Omental fat pad (tissue), 4 donors: ENCODE measurements around the gene EFL1. TPM values are rescaled to one million over a fixed set of nuclear protein-coding genes. Genes with fewer than 3 reads are reported as not detected.
"Not testable (repeated sequence)": the region's sequence is repeated elsewhere in the genome, so short reads cannot be mapped to it uniquely, and the experiment has no call there.

Source experiments
- ATAC-seq: fragments of 150-250 bp; one replicate; pipeline ENCODE4 v1.9.1; 2016; ENCODE audit warnings: mild to moderate bottlenecking, moderate library complexity; ENCODE audit not compliant: low FRiP score
- DNase-seq: peaks from one replicate; pipeline ENCODE4 v3.0.0-alpha.2; 2019; ENCODE audit warnings: low spot score
- total RNA-seq, 4 donors: library from RNA; depleted of rRNA; stranded (reverse); fragments of >200 nt; gene quantifications; one replicate each; pipeline ENCODE4 v1.1.0, GENCODE V29; 2016
- TF ChIP-seq, protein P1 (sequence below), 3 donors: fragments of 450-650 bp; IDR thresholded peaks; one replicate each; pipeline ENCODE4 v1.5.1; 2016 to 2017; ENCODE audit warnings: antibody characterized with exemption in 3 of 3, mild to moderate bottlenecking in 3 of 3, moderate library complexity in 2 of 3

Gene EFL1
- total RNA-seq, 4 donors from 2014 or later, result 11.9 to 15.9 (median 14.8) TPM

DNA sequence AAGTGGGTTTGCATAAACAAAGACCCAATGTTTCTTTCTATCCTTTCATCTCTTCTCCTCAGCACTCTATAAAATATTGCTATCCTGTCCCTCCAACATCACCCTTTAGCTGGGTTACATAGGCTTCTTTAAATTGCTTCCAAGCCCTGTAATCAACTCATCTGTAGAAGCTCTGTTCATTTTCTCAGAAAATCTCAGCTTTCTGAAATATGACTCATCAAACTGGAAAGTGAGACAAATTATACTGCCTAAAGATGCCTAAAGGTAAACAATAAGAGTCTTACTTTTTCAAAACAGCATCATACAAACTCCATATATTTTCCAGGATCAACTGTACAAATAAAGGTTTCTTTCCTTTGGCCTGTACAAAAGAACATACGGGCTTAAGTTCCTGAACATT is 33.8 kb downstream of the EFL1 start:
- DNase-seq, result no peak
- ATAC-seq, result no peak
- TF ChIP-seq, protein P1, sequence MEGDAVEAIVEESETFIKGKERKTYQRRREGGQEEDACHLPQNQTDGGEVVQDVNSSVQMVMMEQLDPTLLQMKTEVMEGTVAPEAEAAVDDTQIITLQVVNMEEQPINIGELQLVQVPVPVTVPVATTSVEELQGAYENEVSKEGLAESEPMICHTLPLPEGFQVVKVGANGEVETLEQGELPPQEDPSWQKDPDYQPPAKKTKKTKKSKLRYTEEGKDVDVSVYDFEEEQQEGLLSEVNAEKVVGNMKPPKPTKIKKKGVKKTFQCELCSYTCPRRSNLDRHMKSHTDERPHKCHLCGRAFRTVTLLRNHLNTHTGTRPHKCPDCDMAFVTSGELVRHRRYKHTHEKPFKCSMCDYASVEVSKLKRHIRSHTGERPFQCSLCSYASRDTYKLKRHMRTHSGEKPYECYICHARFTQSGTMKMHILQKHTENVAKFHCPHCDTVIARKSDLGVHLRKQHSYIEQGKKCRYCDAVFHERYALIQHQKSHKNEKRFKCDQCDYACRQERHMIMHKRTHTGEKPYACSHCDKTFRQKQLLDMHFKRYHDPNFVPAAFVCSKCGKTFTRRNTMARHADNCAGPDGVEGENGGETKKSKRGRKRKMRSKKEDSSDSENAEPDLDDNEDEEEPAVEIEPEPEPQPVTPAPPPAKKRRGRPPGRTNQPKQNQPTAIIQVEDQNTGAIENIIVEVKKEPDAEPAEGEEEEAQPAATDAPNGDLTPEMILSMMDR (IDR thresholded peaks at IDR 0.05), result no peak

DNA sequence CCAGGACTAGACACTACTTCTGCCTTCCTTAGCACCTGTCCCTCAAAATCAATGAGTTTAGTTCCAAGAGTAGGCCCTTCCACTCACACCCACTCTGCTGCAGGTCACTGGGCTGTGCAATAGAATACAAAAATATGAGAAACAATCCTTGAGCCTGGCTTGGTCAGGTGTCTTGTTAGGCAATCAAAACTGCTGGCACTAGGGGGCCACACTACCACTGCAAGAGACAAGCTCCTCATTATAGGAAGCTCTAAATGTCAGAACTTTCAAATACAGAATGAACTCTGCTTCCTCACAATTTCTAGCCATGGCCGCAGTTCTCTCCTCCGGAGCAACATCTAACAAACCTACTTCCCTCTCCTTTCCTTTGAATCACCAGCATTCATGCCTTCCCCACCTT is 41.0 kb downstream of the EFL1 start:
- DNase-seq, ATAC-seq: not testable (repeated sequence)

DNA sequence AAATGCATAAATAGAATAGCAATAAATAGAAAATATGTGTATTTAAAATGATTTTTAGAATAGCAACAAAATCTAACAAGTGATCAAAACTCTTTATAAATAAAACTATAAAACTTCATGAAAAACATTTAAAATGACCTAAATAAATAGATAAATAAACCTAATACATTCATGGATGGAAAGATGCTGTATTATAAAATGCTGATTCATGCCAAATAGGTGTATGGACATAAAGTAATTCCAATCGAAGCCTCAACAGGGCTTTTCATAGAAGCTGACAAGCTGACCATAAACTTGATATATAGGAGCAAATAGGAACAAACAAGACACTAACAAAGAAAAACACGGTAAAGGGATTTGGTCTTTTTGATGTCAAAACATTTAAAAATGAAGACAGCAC is 46.4 kb downstream of the EFL1 start:
- not testable (repeated sequence) for DNase-seq, ATAC-seq

DNA sequence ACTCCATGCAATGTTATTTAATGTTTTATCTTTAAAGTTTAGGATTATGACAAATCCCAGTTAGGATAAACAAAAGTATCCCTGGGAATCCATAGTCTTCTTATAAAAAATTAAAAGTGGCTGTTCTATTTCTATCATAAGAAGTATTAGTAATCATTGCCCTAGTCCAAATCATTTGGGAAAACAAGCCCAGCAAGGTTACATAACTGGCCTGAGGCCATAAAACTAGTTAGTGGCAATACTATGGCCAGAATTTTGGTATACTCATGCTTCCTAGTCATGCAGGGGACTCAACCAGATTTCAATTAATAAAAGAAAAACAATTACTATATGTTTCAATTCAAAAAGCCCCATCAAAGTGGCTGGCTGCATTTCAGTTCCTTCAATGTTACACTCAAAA is 50.3 kb downstream of the EFL1 start:
- not testable (repeated sequence) for DNase-seq, ATAC-seq

DNA sequence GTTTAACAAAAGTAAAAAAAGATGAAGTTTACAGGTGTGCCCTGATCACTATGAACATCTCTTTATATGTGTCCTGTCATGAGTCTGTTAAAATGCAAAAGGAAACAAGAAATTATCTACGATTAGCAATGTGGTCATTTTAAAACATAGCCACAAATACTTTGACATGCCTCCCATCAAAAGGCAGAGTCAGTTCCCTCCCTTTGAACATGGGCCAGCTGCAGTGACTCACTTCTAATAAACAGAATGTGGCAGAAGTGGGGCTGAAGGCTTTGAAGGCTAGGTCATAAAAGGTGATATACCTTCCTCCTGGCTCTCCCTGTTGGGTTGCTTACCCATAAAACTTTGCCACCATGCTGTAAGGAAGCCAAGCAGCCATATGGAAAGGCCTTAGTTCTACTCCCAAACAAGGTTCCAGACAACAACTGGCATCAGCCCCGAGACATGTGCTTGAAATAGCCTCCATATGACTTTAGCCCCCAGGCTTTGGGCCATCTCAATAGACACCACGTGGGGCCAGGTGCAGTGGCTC is 52.4 kb downstream of the EFL1 start:
- not testable (repeated sequence) for DNase-seq, ATAC-seq

DNA sequence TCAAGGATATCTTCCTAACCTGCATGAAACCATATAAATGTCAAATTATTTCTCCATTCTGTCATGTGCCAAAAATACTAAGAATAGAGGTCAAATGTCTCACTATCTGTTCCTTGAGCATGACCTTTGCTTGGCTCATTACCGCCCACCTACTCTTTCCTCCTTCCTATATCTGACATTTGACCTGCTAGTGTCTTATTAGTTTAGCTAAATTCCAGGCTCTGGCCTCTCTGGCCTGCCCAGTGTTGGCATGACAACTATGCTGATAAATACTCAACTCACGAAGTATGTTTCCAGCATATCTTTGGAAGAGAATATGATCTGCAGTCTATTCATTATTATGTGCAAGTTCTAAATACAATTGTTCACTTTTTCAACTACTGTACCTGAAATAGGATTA is 58.0 kb downstream of the EFL1 start:
- ATAC-seq, DNase-seq: not testable (repeated sequence)

DNA sequence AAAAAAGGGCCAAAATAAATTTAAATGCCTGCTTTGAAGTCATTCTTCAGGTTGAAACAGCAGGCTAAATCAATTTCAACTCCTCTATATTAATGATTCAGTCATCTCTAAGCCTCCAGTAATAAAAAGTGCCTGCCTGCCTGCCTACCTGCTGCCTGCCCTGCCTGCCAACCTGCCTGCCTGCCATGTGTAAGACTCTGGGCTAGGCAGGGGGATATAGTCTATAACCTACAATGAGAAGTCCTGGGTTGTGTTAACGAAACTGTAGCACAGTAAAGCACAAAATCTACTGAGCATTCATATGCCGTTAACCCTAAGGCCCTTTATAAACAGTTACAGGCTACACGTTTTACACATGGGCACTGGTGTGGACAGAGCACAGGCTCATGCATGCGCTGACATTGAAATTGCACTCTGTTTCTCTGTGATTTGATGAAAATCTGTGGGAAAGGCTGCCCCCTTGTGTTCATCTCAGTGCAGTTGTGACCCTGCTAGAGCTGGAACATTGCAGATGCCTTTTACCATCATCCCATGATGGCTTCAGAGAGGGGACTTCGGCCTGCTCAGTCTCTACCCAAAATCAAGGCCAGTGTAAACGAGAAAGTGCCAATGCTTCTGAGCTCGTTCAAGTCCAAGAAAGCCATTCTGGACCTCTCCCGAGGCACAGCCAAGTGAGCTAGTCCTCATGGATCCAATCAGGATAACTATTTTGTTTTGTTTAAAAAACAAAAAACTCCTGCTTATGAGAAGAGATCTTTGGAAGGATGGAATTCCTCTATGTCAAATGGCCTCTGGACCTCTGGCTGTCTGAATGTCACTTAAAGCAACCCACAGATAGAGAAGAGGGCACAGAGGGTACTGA is 64.6 kb downstream of the EFL1 start:
- ATAC-seq, result peak; percentile 89
- peak; percentile 59 for DNase-seq
- TF ChIP-seq, protein P1 (IDR thresholded peaks at IDR 0.05), result peak in 1 of 3 donors; percentile 66

DNA sequence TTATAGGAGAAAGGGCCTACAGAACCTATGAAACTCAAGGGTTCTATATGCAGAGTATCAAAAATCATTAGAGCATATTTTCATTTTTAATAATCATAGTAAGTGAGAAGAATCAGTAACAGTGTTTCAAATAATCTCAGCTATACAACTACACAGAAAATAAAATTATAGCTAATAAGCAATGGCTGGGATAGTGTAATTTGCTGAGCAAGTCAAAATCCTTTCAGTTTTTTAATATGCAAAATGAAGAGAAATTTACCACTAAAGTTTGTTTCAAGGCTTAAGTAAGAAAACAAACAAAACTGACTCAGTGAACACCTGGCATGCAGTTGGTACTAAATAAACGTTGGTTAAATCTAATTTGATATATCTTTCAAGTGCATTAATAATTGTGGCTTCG is 66.2 kb downstream of the EFL1 start:
- TF ChIP-seq, protein P1 (IDR thresholded peaks at IDR 0.05), result no peak
- no peak for ATAC-seq
- DNase-seq, result no peak

DNA sequence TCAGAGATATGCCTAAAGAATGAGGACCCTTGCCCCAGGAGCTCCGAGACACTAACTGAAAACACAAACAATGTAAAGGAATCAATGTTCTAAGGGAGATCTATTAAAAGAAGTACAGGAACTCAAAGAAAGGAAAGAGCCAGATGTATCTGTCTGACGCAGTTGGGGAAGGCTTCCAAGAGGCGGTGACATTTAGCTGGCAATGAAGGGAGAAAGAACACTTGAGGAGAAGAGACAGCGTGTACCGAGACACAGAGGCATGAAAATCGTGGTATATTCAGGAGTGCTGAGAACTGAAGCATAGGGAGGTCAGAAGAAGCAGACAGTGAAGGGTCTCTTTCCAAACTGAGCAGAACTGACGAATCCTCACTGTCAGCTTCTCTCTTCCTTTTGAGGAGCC is 66.7 kb downstream of the EFL1 start:
- DNase-seq, ATAC-seq: not testable (repeated sequence)

DNA sequence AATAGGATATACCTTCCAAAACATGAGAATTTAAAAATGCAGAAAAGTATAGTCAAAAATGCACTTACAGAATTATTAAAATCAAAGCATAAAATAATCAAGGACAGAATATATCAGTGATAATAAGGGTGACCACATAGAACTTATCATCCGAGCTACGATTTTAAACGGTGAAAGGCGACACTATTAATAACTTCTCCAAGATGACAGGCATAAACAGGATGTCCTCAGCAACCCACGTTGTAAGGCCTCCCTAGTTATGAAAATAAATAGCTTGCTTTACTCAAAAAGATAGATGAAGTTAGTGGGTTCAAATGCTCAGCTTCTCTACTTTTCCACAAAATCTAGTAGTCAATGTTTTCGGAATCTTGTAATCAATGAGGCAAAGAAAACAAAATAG is 68.0 kb downstream of the EFL1 start:
- ATAC-seq, DNase-seq: not testable (repeated sequence)

DNA sequence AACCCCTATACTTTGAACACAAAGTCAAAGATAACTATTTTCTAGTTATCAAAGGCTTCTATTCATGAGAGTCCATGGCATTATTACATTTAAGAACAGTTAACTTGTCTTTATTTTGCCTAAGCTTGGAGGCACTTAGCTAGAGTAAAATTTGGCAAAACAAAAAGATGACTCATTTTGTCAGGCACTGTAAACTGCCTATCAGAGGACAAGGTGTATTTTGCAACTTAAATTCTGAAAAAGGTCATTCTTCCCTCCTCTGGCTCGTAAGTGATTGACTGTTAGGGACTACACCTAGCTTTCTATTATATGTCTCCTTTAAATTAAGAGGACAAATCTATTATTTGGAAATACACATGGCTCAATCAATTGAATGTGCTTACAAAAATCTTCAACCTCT is 69.1 kb downstream of the EFL1 start:
- not testable (repeated sequence) for DNase-seq
- ATAC-seq, result peak; percentile 88

DNA sequence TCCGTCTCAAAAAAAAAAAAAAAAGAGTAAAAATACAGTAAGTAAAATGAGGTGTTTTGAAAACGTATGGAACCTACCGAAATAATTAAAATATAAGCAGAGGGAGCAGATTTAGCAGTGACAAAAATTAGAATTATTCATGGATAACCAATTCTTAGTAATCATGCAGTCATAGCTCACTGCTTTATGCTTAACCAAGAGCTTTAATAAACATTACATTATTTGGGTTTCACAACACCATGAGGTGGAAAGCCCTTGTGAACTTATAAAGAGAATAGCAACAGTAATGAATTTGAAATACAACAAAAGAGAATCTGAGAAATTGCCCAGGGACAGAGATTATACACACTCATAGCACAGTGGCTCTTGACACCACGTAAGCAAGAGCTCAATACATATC is 70.1 kb downstream of the EFL1 start:
- ATAC-seq, DNase-seq: not testable (repeated sequence)
